Ammon's horn (tissue), 1 donor: ENCODE measurements around the gene LRRC4.

Source experiments
- DNase-seq: peaks from one replicate; pipeline ENCODE4 v3.0.0-alpha.2; 2016; ENCODE audit warnings: low spot score

Gene LRRC4

GRCh38 chr7:128031901-128032604 is 816 bp upstream of the LRRC4 start:
- peak; percentile 77 for DNase-seq

DNA sequence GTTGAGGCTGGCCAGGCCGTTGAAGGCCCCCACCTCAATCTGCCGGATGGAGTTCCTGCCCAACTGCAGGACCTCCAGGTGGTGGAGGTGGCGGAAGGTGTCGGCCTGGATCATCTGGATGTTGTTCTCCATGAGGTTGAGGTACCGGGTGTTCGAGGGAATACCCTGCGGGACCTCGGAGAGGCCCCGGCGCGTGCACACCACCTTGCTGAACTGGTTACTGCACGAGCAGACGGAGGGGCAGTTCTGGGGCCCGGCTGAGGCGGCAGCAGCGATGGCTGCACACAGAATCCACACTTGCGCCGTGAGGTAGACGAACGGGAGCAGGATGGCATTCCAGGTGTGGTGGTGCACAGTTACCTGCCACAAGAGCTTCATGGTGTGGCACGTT is 979 bp downstream of the LRRC4 start:
- no peak for DNase-seq

- no peak for DNase-seq
Observed at GRCh38 chr7:128029405-128029995, 1.7 kb downstream of the LRRC4 start.

- no peak for DNase-seq
Observed at GRCh38 chr7:128027485-128027980, 3.7 kb downstream of the LRRC4 start.

DNA sequence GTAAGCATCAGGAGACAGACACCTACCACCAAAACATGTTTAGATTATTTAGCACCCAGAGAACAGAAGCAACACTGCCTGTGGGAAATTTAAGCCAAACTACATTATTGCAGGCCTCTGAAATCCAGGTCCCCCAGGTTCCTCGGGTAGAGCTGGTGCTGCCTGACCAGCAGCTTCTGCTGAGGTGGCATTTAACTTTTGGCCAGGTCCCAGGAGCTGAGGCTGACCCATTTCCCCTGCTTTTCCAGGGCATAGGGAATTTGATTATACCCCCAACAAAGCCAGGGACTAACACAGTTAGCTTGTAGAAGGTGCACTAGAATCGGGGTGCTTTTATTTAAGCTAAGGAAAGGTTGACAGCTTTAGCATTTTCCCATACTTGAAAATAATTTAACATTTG is 4.7 kb downstream of the LRRC4 start:
- DNase-seq = no peak

- no peak for DNase-seq
Observed at GRCh38 chr7:128025819-128026218, 5.4 kb downstream of the LRRC4 start.

DNA sequence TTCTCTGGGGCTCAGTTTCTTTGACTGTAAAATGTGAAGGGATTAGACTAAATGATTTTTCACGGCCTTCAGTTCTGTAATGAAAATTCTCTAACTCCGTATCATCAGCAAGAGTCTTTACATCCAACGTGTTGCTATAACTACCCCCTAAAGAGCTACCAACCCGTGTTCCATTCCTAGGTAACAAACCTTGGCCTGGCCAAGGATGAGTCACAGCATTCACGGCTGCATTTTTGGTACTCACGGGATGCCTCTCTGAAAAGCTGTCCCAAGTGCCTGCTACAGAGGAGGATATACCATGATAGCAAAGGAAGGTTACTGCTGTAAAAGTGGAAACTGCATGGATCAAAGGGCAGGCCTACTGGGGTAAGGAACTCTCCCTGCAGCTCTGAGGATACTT is 5.9 kb downstream of the LRRC4 start:
- no peak for DNase-seq

DNA sequence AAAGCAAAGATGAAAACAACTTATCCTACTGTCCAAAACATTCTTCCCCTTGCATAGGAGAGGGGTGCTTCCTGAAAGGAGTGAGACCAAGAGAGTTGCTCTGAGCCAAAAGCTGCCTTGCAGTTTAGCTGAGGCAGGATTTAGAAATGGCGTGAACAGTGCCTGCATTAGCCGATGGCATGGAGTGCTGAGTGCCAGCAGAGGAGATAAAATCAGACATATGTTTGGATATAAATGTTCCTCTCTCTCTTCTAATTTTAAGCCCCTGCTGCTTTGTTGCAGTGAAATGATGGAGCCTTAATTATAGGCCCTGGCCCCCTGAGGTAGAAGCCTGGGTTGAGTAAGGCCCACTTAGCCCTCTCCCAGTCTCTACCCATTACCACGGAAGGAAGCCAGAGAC is 7.1 kb downstream of the LRRC4 start:
- no peak for DNase-seq

DNA sequence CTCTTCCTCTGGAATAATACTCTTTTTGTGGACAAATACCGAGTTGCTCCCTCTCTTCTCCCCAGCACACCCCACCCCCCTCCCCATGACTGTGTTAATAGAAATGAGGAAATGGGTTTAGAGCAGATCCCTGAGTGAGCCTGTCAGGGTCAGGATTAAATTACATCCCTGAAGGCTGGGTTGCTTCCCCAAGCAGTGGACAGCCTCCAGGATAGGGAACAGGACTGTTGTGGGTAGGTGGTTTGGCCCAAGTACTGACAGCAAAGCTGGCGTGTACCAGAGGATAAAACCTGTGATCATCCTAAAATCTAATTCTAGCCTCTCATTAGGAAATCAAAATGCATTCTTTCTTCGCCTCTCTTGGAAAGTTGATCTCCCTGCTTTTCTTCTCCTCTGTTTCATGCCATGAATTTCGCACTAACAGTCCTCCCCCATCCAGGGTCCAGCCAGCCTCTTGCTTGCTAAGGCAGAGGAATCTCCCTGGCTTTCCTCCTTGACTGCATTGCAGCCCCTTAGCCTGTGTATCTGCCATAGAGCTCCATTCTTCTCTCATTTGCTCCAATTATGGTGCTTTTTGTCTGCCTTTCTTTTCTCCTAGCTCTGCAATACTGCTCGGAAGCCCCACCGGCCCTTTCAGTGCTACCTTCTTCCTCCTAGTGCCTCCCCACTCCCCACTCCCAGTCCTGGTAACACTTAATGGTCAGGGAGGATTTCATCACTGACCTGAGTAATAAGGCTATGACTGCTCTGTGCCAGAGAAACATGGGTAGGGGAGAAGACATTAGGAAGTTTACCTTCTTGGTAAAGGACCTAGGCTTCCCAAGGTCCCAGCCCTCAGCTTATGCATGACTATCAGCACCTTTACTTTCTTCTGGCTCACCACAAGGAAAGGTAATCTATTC is 8.4 kb downstream of the LRRC4 start:
- no peak for DNase-seq

- DNase-seq = no peak
Observed at GRCh38 chr7:128021366-128021765, 9.9 kb downstream of the LRRC4 start.

DNA sequence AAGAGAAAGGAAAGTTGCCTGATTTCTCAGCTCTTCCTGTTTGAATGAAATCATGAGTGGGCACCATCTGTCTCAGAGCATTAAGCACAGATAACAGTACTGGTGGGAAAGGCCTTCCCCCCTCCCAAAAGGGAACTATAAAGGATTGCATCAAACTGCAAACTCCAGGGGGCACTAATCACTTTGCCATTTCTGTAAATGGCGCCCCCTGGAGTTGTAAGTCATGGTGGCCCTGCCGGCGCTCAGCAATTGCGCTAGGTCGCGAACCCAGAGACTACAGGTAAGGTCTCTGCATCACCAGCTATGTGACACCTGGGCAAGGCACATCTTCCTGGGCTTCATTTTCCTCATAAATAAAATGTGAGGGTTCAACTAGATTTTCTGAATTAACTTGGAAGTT is 11.1 kb downstream of the LRRC4 start:
- no peak for DNase-seq

DNA sequence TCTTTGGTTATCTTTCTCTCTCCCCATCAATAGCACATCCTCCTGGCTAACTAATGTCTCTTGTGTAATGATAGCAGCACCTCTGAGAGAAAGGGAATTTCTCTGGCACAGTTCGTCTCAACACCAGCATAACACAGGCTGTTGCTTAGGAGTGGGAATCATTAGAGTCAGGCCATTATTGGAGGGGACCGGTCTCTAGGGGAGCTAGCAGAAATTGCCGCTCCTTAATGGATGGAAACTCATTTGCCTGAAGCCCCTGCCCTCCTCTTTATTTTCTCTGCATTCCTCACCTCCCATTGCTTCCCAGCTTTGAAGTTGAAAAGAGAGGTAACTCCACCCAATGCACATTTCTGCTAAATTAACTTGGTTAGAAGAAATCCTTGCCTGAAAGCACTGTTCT is 11.9 kb downstream of the LRRC4 start:
- no peak for DNase-seq

- DNase-seq = no peak
Observed at GRCh38 chr7:128017862-128018845, 13.1 kb downstream of the LRRC4 start.

GRCh38 chr7:128017460-128017859 is 13.8 kb downstream of the LRRC4 start:
- DNase-seq = no peak

DNA sequence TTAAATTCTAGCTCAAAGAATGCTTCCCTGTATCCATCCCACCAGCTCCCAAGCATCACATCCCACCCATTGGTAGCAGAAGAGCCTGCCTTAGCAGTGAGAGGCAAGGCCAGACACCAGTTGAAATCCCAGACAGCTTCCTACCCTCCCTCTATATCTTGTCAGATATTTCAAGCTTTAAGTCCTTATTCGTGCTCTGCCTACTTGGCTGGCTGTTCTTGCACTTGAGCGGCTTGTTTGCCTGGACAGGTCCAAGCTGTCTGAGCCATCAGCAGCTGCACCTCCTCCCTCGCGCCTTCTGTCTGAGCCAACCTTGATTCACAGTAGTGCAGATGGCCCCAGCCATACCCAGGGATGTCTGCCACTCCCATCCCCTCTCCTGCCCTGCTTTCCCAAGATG is 16.4 kb downstream of the LRRC4 start:
- DNase-seq = no peak

GRCh38 chr7:128011131-128011661 is 20.0 kb downstream of the LRRC4 start:
- DNase-seq = no peak

DNA sequence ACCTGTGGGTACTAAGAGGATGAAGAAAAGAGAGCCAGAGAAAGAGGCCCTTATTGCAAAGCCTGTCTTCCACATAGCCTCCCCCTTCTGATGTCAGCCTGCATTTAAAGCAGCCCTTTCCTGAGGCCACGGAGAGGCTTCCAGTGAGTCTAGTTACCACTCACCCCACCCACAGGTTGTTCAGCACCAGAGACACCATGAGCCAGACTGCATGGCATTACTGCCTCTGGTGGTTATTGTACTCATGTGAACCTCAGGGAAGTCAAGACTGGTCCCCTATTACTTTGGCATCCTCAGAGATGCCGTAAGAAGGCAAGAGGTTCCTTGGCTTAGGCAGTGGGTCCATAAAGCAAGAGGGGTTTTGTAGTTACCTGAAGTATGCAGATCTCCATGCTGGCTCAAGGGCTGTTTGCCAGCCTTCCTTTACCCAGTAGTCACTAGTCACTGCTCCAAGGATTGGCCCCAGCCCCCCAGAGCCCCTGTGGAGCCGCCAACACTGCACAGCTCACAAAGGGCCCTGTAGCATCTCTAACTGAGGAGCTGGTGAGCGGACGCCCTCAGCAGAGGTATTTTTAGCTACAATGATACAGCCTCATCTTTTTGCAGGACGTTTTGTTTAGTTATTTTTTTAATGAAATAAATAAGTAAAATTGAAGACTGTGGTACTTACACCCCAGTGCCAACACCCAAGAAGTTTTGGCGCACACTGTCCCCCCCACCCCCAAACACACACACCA is 20.7 kb downstream of the LRRC4 start:
- no peak for DNase-seq

GRCh38 chr7:128008744-128009143 is 22.5 kb downstream of the LRRC4 start:
- no peak for DNase-seq

DNA sequence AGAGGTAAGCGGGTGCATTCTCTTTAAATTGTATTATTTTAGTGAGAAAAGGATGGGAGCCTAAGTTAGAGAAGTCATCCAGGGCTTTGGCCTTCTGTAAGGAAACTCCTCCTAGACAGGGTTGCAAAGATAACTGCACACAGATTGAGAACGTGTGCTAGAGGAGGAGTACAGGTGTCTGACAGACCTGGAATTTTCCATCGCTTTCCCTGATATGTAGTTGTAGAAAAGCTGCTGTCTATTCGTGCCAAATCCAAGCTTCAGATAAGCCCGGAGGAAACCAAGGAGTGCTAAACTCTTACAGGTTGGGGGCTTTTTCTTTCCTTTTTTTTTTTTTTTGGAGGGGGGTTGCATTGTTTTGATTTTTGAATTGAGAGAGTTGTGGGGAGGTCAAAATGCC is 23.1 kb downstream of the LRRC4 start:
- no peak for DNase-seq

DNA sequence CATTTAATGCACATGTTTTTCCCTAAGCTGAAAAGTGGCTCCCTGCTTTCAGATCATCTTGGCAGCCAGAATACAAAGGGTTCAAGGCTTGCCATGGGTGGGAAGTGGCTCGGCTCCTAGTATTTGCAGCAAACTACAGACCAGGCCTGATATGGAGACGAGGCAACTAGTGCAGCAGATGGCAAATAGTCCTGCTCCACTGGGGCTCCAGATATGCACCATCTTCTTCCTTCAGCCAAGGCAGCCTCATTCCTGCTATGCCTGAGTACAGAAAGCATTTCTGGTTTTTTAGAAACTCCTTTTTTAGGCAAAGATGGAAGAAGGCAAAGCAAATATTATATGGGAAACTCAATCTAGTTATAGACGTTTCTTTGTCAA is 23.9 kb downstream of the LRRC4 start:
- no peak for DNase-seq
